ENCODE data around the gene EMSY.

DNA sequence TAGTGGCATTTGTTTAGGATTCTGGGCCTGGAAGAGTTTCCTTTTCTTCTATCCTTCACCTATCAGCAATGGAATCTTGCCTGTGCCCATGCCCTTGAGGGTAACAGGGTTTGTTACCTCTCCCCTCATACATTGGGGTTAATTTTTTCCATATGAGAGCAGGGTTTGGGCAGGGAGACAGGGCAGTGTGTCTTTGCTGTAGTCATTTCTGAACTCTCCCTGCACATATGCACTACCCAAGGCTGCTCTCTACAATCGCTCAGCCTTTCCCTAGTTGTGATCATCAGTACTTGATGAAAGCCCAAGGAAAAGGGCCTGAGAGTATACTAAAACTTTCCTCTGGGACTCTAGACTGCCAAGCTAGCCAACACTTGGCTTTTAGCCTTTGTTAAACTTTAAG lies 130.1 kb downstream of the EMSY start:
- TF ChIP-seq, protein P1, sequence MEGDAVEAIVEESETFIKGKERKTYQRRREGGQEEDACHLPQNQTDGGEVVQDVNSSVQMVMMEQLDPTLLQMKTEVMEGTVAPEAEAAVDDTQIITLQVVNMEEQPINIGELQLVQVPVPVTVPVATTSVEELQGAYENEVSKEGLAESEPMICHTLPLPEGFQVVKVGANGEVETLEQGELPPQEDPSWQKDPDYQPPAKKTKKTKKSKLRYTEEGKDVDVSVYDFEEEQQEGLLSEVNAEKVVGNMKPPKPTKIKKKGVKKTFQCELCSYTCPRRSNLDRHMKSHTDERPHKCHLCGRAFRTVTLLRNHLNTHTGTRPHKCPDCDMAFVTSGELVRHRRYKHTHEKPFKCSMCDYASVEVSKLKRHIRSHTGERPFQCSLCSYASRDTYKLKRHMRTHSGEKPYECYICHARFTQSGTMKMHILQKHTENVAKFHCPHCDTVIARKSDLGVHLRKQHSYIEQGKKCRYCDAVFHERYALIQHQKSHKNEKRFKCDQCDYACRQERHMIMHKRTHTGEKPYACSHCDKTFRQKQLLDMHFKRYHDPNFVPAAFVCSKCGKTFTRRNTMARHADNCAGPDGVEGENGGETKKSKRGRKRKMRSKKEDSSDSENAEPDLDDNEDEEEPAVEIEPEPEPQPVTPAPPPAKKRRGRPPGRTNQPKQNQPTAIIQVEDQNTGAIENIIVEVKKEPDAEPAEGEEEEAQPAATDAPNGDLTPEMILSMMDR (IDR thresholded peaks at IDR 0.05 in 4 of 5, conservative IDR thresholded peaks at IDR 0.05 in 1 of 5) = no peak
- no peak for TF ChIP-seq POLR2A (IDR thresholded peaks at IDR 0.05)

Data from gastrocnemius medialis (tissue), 4 donors.